Astrocyte (in vitro differentiated cells and primary cell): ENCODE results near the gene PI4KB.

Experiments used
- CTCF ChIP-seq: IDR thresholded peaks from 2 replicates; pipeline ENCODE4 v1.5.1; 2011; ENCODE audit warnings: low read depth, mild to moderate bottlenecking, inconsistent platforms, low read length, moderate library complexity; ENCODE audit not compliant: insufficient read depth
- EZH2 ChIP-seq: IDR thresholded peaks from 2 replicates; pipeline ENCODE4 v1.6.1; 2012; ENCODE audit warnings: mild to moderate bottlenecking, low read length, inconsistent platforms; ENCODE audit not compliant: insufficient read depth

GRCh38 chr1:151273924-151274466 lies 53.2 kb downstream of the PI4KB start:
- TF ChIP-seq CTCF (no peak), EZH2 (no peak)
